Suprapubic skin (tissue), 4 donors: Measurements from ENCODE around the gene PPT1. TPM values are rescaled to one million over a fixed set of nuclear protein-coding genes. Genes with fewer than 3 reads are reported as not detected.

Experiments
- DNase-seq, 2 donors: peaks; one replicate each; pipeline ENCODE4 v3.0.0-alpha.2; 2019; ENCODE audit warnings: low spot score in 2 of 2
- H3K27ac ChIP-seq: fragments of 200-600 bp; sonication (generic); one replicate; pipeline ENCODE4 v1.5.1; 2019
- H3K27me3 ChIP-seq: fragments of 200-600 bp; sonication (generic); one replicate; pipeline ENCODE4 v1.5.1; 2019
- H3K36me3 ChIP-seq: fragments of 200-600 bp; sonication (generic); one replicate; pipeline ENCODE4 v1.5.1; 2019
- H3K4me1 ChIP-seq: fragments of 200-600 bp; sonication (generic); one replicate; pipeline ENCODE4 v1.5.1; 2019
- H3K4me3 ChIP-seq: fragments of 200-600 bp; sonication (generic); one replicate; pipeline ENCODE4 v1.5.1; 2019; ENCODE audit warnings: mild to moderate bottlenecking
- H3K9me3 ChIP-seq: fragments of 200-600 bp; sonication (generic); one replicate; pipeline ENCODE4 v1.5.1; 2019
- CTCF ChIP-seq, 2 donors: fragments of 200-600 bp in 1 of 2; fragments of 450-650 bp in 1 of 2; sonication (generic) in 1 of 2; IDR thresholded peaks; one replicate each; pipeline ENCODE4 v1.5.1; 2016 to 2019; ENCODE audit warnings: antibody characterized with exemption in 2 of 2, mild to moderate bottlenecking in 1 of 2, moderate library complexity in 1 of 2
- EP300 ChIP-seq: sonication (generic); formaldehyde crosslinking; IDR thresholded peaks from one replicate; pipeline ENCODE4 v1.6.1; 2017; ENCODE audit warnings: antibody characterized with exemption
- POLR2A ChIP-seq, 2 donors: fragments of 450-650 bp; IDR thresholded peaks; one replicate each; pipeline ENCODE4 v1.6.1; 2017; ENCODE audit warnings: antibody characterized with exemption in 2 of 2, mild to moderate bottlenecking in 2 of 2, moderate library complexity in 2 of 2
- POLR2AphosphoS5 ChIP-seq, 3 donors: sonication (generic); formaldehyde crosslinking; IDR thresholded peaks; one replicate each; pipeline ENCODE4 v1.6.1; 2017; ENCODE audit warnings: antibody characterized with exemption in 3 of 3
- whole genome bisulfite sequencing: methylation state at CpG from one replicate; pipeline ENCODE4 v1.1.5; 2018; 5-methylcytosine and 5-hydroxymethylcytosine counted together
- total RNA-seq, 4 donors: library from RNA; depleted of rRNA; stranded (reverse); fragments of >200 nt; gene quantifications; one replicate each; pipeline ENCODE4 v1.1.0, GENCODE V29; 2016

Gene PPT1
- total RNA-seq, 4 donors from 2014 or later, result 33.5 to 57.7 (median 42.6) TPM

DNA sequence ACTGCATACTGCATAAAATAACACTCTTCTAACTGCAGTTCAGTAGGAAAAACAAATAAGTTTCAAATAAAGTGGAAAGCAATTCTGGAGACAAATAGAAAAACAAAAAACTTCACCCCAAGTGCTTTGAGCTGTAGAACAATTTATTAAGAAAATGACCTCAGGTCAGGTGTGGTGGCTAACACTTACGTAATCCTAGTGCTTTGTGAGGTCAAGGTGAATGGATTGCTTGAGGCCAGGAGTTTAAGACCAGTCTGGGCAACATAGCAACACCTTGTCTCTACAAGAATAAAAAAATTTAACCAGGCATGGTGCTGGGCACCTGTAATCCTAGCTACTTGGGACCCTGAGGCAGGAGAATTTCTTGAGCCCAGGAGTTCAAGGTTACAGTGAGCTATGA is 5.0 kb upstream of the PPT1 start:
- Histone ChIP-seq H3K27ac (no peak overlapping the region), H3K9me3 (no peaks in the 10 kb centered on the region), H3K4me3 (no peak overlapping the region), H3K36me3 (no peaks in the 10 kb centered on the region), H3K4me1 (peaks cover 6% of the 10 kb centered on the region), H3K27me3 (no peaks in the 10 kb centered on the region)
- no peak for DNase-seq
- WGBS, result 71% methylated on average over 1 of the region's 1 CpG
- TF ChIP-seq POLR2AphosphoS5 (IDR thresholded peaks at IDR 0.05) (no peak), EP300 (no peak), POLR2A (IDR thresholded peaks at IDR 0.05) (no peak), CTCF (IDR thresholded peaks at IDR 0.05) (no peak)

GRCh38 chr1:40096646-40096976 is 441 bp downstream of the PPT1 start:
- no peaks in the 10 kb centered on the region for H3K9me3 ChIP-seq
- no peak for DNase-seq
- 9% methylated on average over 9 of the region's 9 CpGs for WGBS
- TF ChIP-seq POLR2AphosphoS5 (IDR thresholded peaks at IDR 0.05), result no peak
- no peak for TF ChIP-seq POLR2A (IDR thresholded peaks at IDR 0.05)
- TF ChIP-seq EP300, result no peak
- no peak for TF ChIP-seq CTCF (IDR thresholded peaks at IDR 0.05)
- peak overlapping the region; percentile 72 for H3K27ac ChIP-seq
- peaks cover 19% of the 10 kb centered on the region for H3K4me1 ChIP-seq
- H3K36me3 ChIP-seq, result peaks cover under 1% of the 10 kb centered on the region
- H3K4me3 ChIP-seq, result peak overlapping the region; percentile 78
- H3K27me3 ChIP-seq, result no peaks in the 10 kb centered on the region

- H3K36me3 ChIP-seq, result peaks cover 9% of the 10 kb centered on the region
- no peaks in the 10 kb centered on the region for H3K9me3 ChIP-seq
- no peak for DNase-seq
- TF ChIP-seq POLR2A (IDR thresholded peaks at IDR 0.05), result no peak
- no peak for TF ChIP-seq EP300
- no peak for TF ChIP-seq POLR2AphosphoS5 (IDR thresholded peaks at IDR 0.05)
- no peak for TF ChIP-seq CTCF (IDR thresholded peaks at IDR 0.05)
- H3K27me3 ChIP-seq, result no peaks in the 10 kb centered on the region
- WGBS, result 89% methylated on average over 3 of the region's 3 CpGs
- H3K27ac ChIP-seq, result no peak overlapping the region
- peaks cover 19% of the 10 kb centered on the region for H3K4me1 ChIP-seq
- no peak overlapping the region for H3K4me3 ChIP-seq
Measured at GRCh38 chr1:40095806-40096205, 1.2 kb downstream of the PPT1 start.

- 60% methylated on average over 4 of the region's 4 CpGs for WGBS
- DNase-seq, result no peak
- Histone ChIP-seq H3K27ac (no peak overlapping the region), H3K4me1 (peaks cover 19% of the 10 kb centered on the region), H3K4me3 (no peak overlapping the region), H3K9me3 (no peaks in the 10 kb centered on the region), H3K36me3 (peaks cover 21% of the 10 kb centered on the region), H3K27me3 (no peaks in the 10 kb centered on the region)
- no peak for TF ChIP-seq POLR2AphosphoS5 (IDR thresholded peaks at IDR 0.05)
- no peak for TF ChIP-seq CTCF (IDR thresholded peaks at IDR 0.05)
- no peak for TF ChIP-seq POLR2A (IDR thresholded peaks at IDR 0.05)
- no peak for TF ChIP-seq EP300
Measured at GRCh38 chr1:40094466-40095110, 2.5 kb downstream of the PPT1 start.

- no peak for TF ChIP-seq EP300
- no peak for TF ChIP-seq POLR2AphosphoS5 (IDR thresholded peaks at IDR 0.05)
- no peak for DNase-seq
- WGBS, result 68% methylated on average over 6 of the region's 6 CpGs
- H3K4me1 ChIP-seq, result peaks cover 19% of the 10 kb centered on the region
- H3K4me3 ChIP-seq, result no peak overlapping the region
- no peaks in the 10 kb centered on the region for H3K27me3 ChIP-seq
- H3K27ac ChIP-seq, result no peak overlapping the region
- H3K9me3 ChIP-seq, result no peaks in the 10 kb centered on the region
- H3K36me3 ChIP-seq, result peaks cover 37% of the 10 kb centered on the region
Measured at GRCh38 chr1:40092706-40093639, 4.1 kb downstream of the PPT1 start.
